Mesenteric fat pad (tissue), 1 donor: ENCODE results near the gene CPTP. TPM values are rescaled to one million over a fixed set of nuclear protein-coding genes. Genes with fewer than 3 reads are reported as not detected.

Experiments
- DNase-seq: peaks from one replicate; pipeline ENCODE4 v3.0.0-alpha.2; 2020; ENCODE audit warnings: low spot score
- long read RNA-seq: library from polyadenylated mRNA; unstranded; transcript quantifications from one replicate; pipeline ENCODE4 v2.0.0, GENCODE V29; 2020
- total RNA-seq: library from RNA; stranded (reverse); fragmentation: NEBNext Ultra II Directional; extraction: Animal tissue kit (Norgen Biotek cat#: 25700); gene quantifications from one replicate; pipeline ENCODE4 v1.2.1, GENCODE V29; 2021
- donor health status: DM: yes; HTN: yes; CAD: no.

CPTP gene
- 19.7 TPM for total RNA-seq
- long read RNA-seq, transcript CPTP-201 (3 exons, 2,190 nt) = major isoform, 12 of 21 reads
- long read RNA-seq, partial matches to known transcripts = 6 of 21 reads
- long read RNA-seq, other reads (novel, unspliced or antisense) = 0 of 21 reads

DNA sequence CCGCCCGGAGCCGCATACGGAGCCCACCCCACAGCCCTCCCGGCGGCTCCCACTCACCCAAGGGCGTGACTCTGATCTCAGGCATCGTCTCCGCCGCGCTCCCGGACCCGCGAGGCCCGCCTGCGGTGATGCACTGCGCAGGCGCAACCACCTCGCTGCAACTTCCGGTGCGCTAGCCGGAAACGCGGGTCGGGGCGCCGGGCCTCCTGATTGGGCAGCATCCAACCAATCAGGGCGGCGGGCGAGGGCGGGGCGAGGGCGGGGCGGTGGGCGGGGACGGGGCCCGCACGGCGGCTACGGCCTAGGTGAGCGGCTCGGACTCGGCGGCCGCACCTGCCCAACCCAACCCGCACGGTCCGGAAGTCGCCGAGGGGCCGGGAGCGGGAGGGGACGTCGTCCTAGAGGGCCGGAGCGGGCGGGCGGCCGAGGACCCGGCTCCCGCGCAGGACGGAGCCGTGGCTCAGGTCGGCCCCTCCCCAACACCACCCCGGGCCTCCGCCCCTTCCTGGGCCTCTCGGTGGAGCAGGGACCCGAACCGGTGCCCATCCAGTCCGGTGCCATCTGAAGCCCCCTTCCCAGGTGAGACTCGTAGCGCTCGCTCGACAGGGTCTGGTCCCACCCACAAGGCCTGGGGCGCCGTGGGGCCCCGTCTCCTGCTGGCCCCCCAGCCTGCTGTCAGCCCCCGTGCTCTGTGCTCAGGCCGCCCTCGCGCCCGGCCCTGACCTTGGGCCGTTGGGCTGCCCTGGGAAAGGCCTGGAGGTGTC lies at the start of gene CPTP, which contains the start of gene INTS11:
Gene CPTP (plus strand): TSS at position 279 of the 764 bp plus-strand sequence. CDS start 2,109 bp downstream, outside the sequence.
Gene INTS11 (minus strand): TSS at position 137 of the 764 bp plus-strand sequence. CDS start 52 bp downstream, at position 85.
- peak; percentile 99 for DNase-seq

GRCh38 chr1:1274931-1275431 lies 49.6 kb upstream of the CPTP start:
- no peak for DNase-seq

- no peak for DNase-seq
Measured at GRCh38 chr1:1275836-1276235, 48.8 kb upstream of the CPTP start.

GRCh38 chr1:1278620-1279019 lies 46.0 kb upstream of the CPTP start:
- no peak for DNase-seq

GRCh38 chr1:1279028-1279427 lies 45.6 kb upstream of the CPTP start:
- no peak for DNase-seq

- DNase-seq = no peak
Measured at GRCh38 chr1:1280782-1281481, 43.7 kb upstream of the CPTP start.

GRCh38 chr1:1281533-1282321 lies 42.9 kb upstream of the CPTP start:
- no peak for DNase-seq

- DNase-seq = no peak
Measured at GRCh38 chr1:1282998-1283397, 41.6 kb upstream of the CPTP start.

- DNase-seq = no peak
Measured at GRCh38 chr1:1283821-1284220, 40.8 kb upstream of the CPTP start.

DNA sequence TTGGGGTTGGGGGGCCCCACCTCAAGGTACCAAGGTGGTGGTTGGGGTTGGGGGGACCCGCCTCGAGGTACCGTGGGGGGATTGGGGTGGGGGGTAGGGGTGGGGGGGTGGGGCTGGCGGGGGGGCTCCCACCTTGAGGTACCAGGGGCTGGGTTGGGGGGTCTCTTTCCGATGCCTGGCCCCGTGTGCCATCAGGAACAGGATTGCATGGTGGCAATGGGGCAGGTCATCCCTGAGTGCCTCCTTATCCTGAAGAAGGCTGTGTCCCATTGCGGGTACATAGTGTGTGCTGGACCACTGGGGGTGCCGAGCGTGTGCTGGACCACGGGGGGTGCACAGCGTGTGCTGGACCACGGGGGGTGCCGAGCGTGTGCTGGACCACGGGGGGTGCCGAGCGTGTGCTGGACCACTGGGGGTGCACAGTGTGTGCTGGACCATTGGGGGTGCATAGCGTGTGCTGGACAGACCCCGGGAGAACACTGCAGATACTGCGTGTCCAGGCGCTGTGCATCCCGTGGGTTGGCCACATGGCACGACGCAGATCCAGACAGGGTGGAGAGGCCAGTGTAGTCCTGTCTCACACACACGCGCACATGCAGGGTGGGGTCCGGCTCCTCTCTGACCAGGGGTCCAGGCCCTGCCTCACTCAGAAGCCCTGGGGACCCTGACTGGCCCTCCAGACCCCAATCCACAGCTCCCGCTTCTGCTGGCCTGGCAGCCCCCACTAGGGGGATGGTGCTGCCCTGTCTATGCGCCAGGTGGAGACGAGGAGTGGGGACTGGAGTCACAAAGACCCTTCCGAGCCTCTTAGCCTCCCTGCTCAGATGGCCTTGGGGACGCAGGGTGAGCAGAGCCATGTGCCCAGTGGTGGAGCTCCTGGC lies 40.1 kb upstream of the CPTP start:
- no peak for DNase-seq

GRCh38 chr1:1285102-1285571 lies 39.5 kb upstream of the CPTP start:
- DNase-seq = no peak

DNA sequence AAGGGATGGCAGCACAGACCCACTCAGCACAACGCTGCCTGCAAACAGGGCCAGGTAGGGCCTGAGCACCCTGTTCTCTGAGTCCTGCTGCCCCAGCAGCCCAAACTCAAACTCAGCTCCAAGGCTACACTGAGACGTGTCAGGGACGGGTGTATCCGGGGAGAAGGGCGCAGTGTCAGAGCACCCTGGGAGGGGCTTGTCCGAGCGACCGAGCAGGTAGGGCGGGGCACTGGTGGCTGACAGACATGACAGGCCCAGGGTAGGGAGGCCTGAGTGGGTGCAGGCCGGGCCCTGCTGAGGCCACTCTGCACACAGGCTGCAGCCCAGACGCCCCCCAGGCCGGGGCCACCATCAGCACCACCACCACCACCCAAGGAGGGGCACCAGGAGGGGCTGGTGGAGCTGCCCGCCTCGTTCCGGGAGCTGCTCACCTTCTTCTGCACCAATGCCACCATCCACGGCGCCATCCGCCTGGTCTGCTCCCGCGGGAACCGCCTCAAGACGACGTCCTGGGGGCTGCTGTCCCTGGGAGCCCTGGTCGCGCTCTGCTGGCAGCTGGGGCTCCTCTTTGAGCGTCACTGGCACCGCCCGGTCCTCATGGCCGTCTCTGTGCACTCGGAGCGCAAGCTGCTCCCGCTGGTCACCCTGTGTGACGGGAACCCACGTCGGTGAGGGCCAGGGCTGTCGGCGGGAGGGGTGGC lies 38.8 kb upstream of the CPTP start:
- DNase-seq = no peak

GRCh38 chr1:1286313-1287261 lies 38.0 kb upstream of the CPTP start:
- DNase-seq = no peak

DNA sequence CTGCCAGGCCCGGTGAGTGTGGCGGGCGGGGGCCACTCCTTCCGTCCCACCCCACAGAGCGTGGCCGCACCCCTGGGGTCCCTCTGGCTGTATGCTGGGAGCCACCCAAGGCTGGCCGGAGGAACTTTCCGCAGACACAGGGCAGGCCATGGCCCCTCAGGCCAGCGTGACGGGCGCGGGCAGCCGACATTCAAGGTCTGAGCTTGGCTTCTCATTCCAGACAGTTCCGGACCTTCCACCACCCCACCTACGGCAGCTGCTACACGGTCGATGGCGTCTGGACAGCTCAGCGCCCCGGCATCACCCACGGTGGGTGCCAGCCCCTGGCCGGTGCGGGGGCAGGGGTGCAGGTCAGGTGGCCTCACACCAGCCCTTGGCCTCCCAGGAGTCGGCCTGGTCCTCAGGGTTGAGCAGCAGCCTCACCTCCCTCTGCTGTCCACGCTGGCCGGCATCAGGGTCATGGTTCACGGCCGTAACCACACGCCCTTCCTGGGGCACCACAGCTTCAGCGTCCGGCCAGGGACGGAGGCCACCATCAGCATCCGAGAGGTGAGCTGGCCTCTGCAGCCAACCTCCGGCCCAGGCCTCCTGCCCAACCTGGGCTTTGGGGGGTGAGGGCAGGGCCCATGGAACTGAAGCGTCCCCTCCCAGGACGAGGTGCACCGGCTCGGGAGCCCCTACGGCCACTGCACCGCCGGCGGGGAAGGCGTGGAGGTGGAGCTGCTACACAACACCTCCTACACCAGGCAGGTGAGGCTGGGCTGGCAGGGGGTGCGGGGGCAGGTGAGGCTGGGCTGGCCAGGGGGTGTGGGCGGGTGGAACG lies 37.1 kb upstream of the CPTP start:
- DNase-seq = no peak

GRCh38 chr1:1290238-1290731 lies 34.3 kb upstream of the CPTP start:
- no peak for DNase-seq

GRCh38 chr1:1291023-1291528 lies 33.5 kb upstream of the CPTP start:
- DNase-seq = no peak
